H1 (cell line): ENCODE measurements around the gene RAN. TPM values are rescaled to one million over a fixed set of nuclear protein-coding genes. Genes with fewer than 3 reads are reported as not detected.

ENCODE experiments used
- CTCF ChIA-PET: fragments of 300-600 bp; sonication (Branson Sonifier 250); formaldehyde crosslinking; loops from one replicate; lab custom pipeline; 2021; ENCODE audit not compliant: partially characterized antibody; lab: Charles Lee
- POLR2A ChIA-PET: fragments of 300-600 bp; sonication (Branson Sonifier 250); formaldehyde crosslinking; loops from one replicate; lab custom pipeline; 2021; ENCODE audit warnings: inconsistent platforms; ENCODE audit not compliant: partially characterized antibody; lab: Charles Lee
- DNase-seq, 2 experiments: peaks; one replicate each; pipeline versions ENCODE4 v3.0.0 to v3.0.0-alpha.2; 2010 to 2022; ENCODE audit warnings: low spot score in 2 of 2, low read depth in 1 of 2, mixed read lengths in 1 of 2
- FAIRE-seq: peaks from 2 replicates; lab custom pipeline; 2011; peaks lifted over from hg19 to GRCh38; lab: Jason Lieb, UNC
- H2AFZ ChIP-seq: 2 replicates; pipeline ENCODE4 v1.8.1; 2012; ENCODE audit warnings: low read length, inconsistent platforms
- H2AK5ac ChIP-seq: 2 replicates; pipeline ENCODE4 v1.6.1; 2013; ENCODE audit warnings: low read depth, low read length
- H2BK120ac ChIP-seq: replicated peaks from 2 replicates; pipeline ENCODE3; 2013; ENCODE audit warnings: low read depth, low read length, inconsistent platforms
- H2BK12ac ChIP-seq: 2 replicates; pipeline ENCODE4 v1.6.1; 2013; ENCODE audit warnings: low read depth, low read length
- H2BK15ac ChIP-seq: 2 replicates; pipeline ENCODE4 v1.6.1; 2013; ENCODE audit warnings: low read length
- H2BK20ac ChIP-seq: 2 replicates; pipeline ENCODE4 v1.6.1; 2013; ENCODE audit warnings: low read length
- H2BK5ac ChIP-seq: 2 replicates; pipeline ENCODE4 v1.6.1; 2013; ENCODE audit warnings: low read depth, low read length
- H3K14ac ChIP-seq: 2 replicates; pipeline ENCODE4 v1.6.1; 2013; ENCODE audit warnings: inconsistent platforms; ENCODE audit not compliant: insufficient read length
- H3K18ac ChIP-seq: 2 replicates; pipeline ENCODE4 v1.6.1; 2013; ENCODE audit warnings: low read length; ENCODE audit errors: extremely low read depth
- H3K23ac ChIP-seq: 2 replicates; pipeline ENCODE4 v1.6.1; 2013; ENCODE audit warnings: inconsistent platforms; ENCODE audit not compliant: insufficient read length
- H3K23me2 ChIP-seq: 2 replicates; pipeline ENCODE4 v1.6.1; 2013; ENCODE audit warnings: low read depth, low read length
- H3K27ac ChIP-seq: 2 replicates; pipeline ENCODE4 v1.6.1; 2011; ENCODE audit warnings: low read depth, low read length, inconsistent platforms
- H3K27me3 ChIP-seq, 4 experiments: replicated peaks in 1 of 4; 1 replicate in 1 of 4; 2 replicates in 3 of 4; pipeline versions ENCODE4 v1.6.1 to v1.8.1; 2011 to 2013; ENCODE audit warnings: low read length in 3 of 4, mild to moderate bottlenecking in 3 of 4, inconsistent platforms in 2 of 4, mixed read lengths in 2 of 4, moderate library complexity in 1 of 4; ENCODE audit not compliant: control insufficient read depth in 3 of 4, insufficient read depth in 3 of 4; ENCODE audit errors: extremely low read depth in 1 of 4
- H3K36me3 ChIP-seq, 4 experiments: 2 replicates each; pipeline versions ENCODE4 v1.6.1 to v1.8.1; 2011 to 2013; ENCODE audit warnings: mild to moderate bottlenecking in 4 of 4, low read length in 3 of 4, moderate library complexity in 2 of 4, control low read depth in 1 of 4, inconsistent platforms in 1 of 4; ENCODE audit not compliant: insufficient read depth in 4 of 4, control insufficient read depth in 2 of 4
- H3K4ac ChIP-seq: replicated peaks from 2 replicates; pipeline ENCODE3; 2013; ENCODE audit warnings: low read length, low read depth, mixed read lengths, inconsistent platforms; ENCODE audit not compliant: insufficient read length
- H3K4me1 ChIP-seq, 4 experiments: replicated peaks in 1 of 4; 1 replicate in 1 of 4; 2 replicates in 3 of 4; pipeline versions ENCODE4 v1.6.1 to v1.8.1; 2011 to 2013; ENCODE audit warnings: low read length in 3 of 4, inconsistent platforms in 2 of 4, mixed read lengths in 1 of 4; ENCODE audit not compliant: insufficient read depth in 4 of 4, control insufficient read depth in 3 of 4
- H3K4me2 ChIP-seq, 2 experiments: 2 replicates each; pipeline versions ENCODE4 v1.6.1 to v1.8.1; 2011 to 2013; ENCODE audit warnings: low read depth in 2 of 2, low read length in 2 of 2, control low read depth in 1 of 2, inconsistent platforms in 1 of 2, mild to moderate bottlenecking in 1 of 2; ENCODE audit not compliant: insufficient read depth in 1 of 2
- H3K4me3 ChIP-seq, 4 experiments: fragments of 200-600, 300-600 bp in 1 of 4; sonication (generic), shearing (Covaris generic), sonication (Bioruptor Twin) in 1 of 4; 2 replicates each; pipeline versions ENCODE4 v1.5.1 to v1.8.1; 2011 to 2016; ENCODE audit warnings: low read length in 4 of 4, low read depth in 3 of 4, control low read depth in 2 of 4, inconsistent platforms in 2 of 4, mild to moderate bottlenecking in 2 of 4, mixed read lengths in 1 of 4, moderate library complexity in 1 of 4; ENCODE audit not compliant: insufficient read depth in 2 of 4; ENCODE audit errors: extremely low read depth in 1 of 4
- H3K56ac ChIP-seq: replicated peaks from 2 replicates; pipeline ENCODE3; 2013; ENCODE audit warnings: low read depth, mild to moderate bottlenecking, mixed read lengths, low read length, inconsistent platforms; ENCODE audit not compliant: insufficient read length
- H3K79me1 ChIP-seq: 2 replicates; pipeline ENCODE4 v1.6.1; 2013; ENCODE audit warnings: low read depth, low read length, control low read depth
- H3K79me2 ChIP-seq, 2 experiments: 2 replicates each; pipeline versions ENCODE4 v1.6.1 to v1.8.1; 2012 to 2013; ENCODE audit warnings: low read length in 2 of 2, mild to moderate bottlenecking in 2 of 2, inconsistent platforms in 1 of 2; ENCODE audit not compliant: insufficient read depth in 2 of 2, control insufficient read depth in 1 of 2
- H3K9ac ChIP-seq, 4 experiments: replicated peaks in 1 of 4; 1 replicate in 1 of 4; 2 replicates in 3 of 4; pipeline versions ENCODE4 v1.6.1 to v1.8.1; 2011 to 2013; ENCODE audit warnings: low read depth in 3 of 4, low read length in 3 of 4, control low read depth in 2 of 4, mild to moderate bottlenecking in 2 of 4, moderate library complexity in 2 of 4, inconsistent platforms in 1 of 4; ENCODE audit errors: extremely low read depth in 1 of 4
- H3K9me3 ChIP-seq, 2 experiments: 2 replicates each; pipeline versions ENCODE4 v1.6.1 to v1.8.1; 2012 to 2013; ENCODE audit warnings: mild to moderate bottlenecking in 2 of 2, moderate library complexity in 2 of 2, control low read depth in 1 of 2, inconsistent platforms in 1 of 2, low read depth in 1 of 2, low read length in 1 of 2, mixed read lengths in 1 of 2; ENCODE audit not compliant: insufficient read depth in 2 of 2
- H4K20me1 ChIP-seq, 2 experiments: replicated peaks in 1 of 2; 2 replicates each; pipeline versions ENCODE3 to v1.8.1; 2011 to 2013; ENCODE audit warnings: inconsistent platforms in 2 of 2, low read length in 2 of 2, mild to moderate bottlenecking in 1 of 2; ENCODE audit not compliant: insufficient read depth in 2 of 2, control insufficient read depth in 1 of 2
- H4K5ac ChIP-seq: 2 replicates; pipeline ENCODE4 v1.6.1; 2013; ENCODE audit warnings: low read length, low read depth, mixed read lengths, inconsistent platforms; ENCODE audit not compliant: insufficient read length
- H4K8ac ChIP-seq: 2 replicates; pipeline ENCODE4 v1.8.0; 2013; ENCODE audit warnings: mild to moderate bottlenecking, moderate library complexity, low read length, inconsistent platforms; ENCODE audit not compliant: insufficient read depth; ENCODE audit errors: extremely low read depth
- H4K91ac ChIP-seq: replicated peaks from 2 replicates; pipeline ENCODE3; 2013; ENCODE audit warnings: low read length, mixed read lengths, inconsistent platforms; ENCODE audit not compliant: insufficient read length
- CREB1 ChIP-seq: IDR thresholded peaks from 2 replicates; pipeline ENCODE4 v1.6.1; 2012; ENCODE audit warnings: inconsistent platforms
- EGR1 ChIP-seq: IDR thresholded peaks from 2 replicates; pipeline ENCODE4 v1.6.1; 2011; ENCODE audit warnings: low read depth, low read length, borderline replicate concordance
- KDM4A ChIP-seq: IDR thresholded peaks from one replicate; pipeline ENCODE4 v1.7.1; 2012; ENCODE audit warnings: low read depth, mild to moderate bottlenecking, moderate library complexity, low read length, inconsistent platforms; ENCODE audit not compliant: severe bottlenecking
- WGBS, 2 experiments: shearing (Covaris generic) in 1 of 2; methylation state at CpG; one replicate each; pipeline versions ENCODE4 v1.1.6 to v1.1.7; 2013 to 2015; ENCODE audit warnings: low lambda C conversion rate in 2 of 2, mixed read lengths in 2 of 2, inconsistent platforms in 1 of 2, low coverage in 1 of 2, missing lambda C conversion rate in 1 of 2; ENCODE audit not compliant: insufficient replicate concordance in 2 of 2, insufficient coverage in 1 of 2, insufficient read length in 1 of 2; ENCODE audit errors: extremely low coverage in 1 of 2, missing lambda C conversion rate in 1 of 2; 5-methylcytosine and 5-hydroxymethylcytosine counted together
- polyA plus RNA-seq, 7 experiments: library from polyadenylated mRNA; depleted of rRNA in 3 of 7; stranded (reverse) in 5 of 7; unstranded in 2 of 7; fragments of >200 nt in 5 of 7; fragments of 200-250 nt in 2 of 7; gene quantifications; 1 replicate in 5 of 7; 2 replicates in 1 of 7; 4 replicates in 1 of 7; pipeline versions ENCODE4 v1.2.1 to v1.2.3, GENCODE V29; 2011 to 2013; ENCODE audit warnings: missing spikeins in 2 of 7, mixed read lengths in 2 of 7
- total RNA-seq: library from RNA; stranded (reverse); fragmentation: NEBNext Ultra II Directional; extraction: Animal tissue kit (Norgen Biotek cat#: 25700); gene quantifications from 2 replicates; pipeline ENCODE4 v1.2.1, GENCODE V29; 2021

The RAN gene
- total and polyA plus RNA-seq, 2 of the 8 experiments (the other 6 are each of a cell fraction or from before 2014, with no cell fraction given): 2,064 to 2,203 TPM

GRCh38 chr12:130920723-130921381 is 49.0 kb downstream of the RAN start:
- no peak overlapping the region for H3K4ac ChIP-seq
- CTCF ChIA-PET: interaction anchor here (0.7 to 0.8 kb wide), 2 partner anchors 183 to 211 kb away, joined by 3 read pairs; no protein-coding TSS in a partner anchor
- no peak overlapping the region for H2BK12ac ChIP-seq
- no peak overlapping the region for H4K8ac ChIP-seq
- peaks cover 0 to 2% (median 1%) of the 10 kb centered on the region in 4 experiments; a peak in 3 of 7 replicates for H3K4me1 ChIP-seq
- H3K9ac ChIP-seq: no peak overlapping the region
- 86% methylated on average over 8 of the region's 8 CpGs; no CpG with 5 or more reads in 1 of the 2 experiments for WGBS, 2 experiments
- H3K79me2 ChIP-seq: no peaks in the 10 kb centered on the region
- no peaks in the 10 kb centered on the region for H4K20me1 ChIP-seq
- no peaks in the 10 kb centered on the region for H3K36me3 ChIP-seq
- no peak overlapping the region for H3K14ac ChIP-seq
- no peak overlapping the region for H3K27ac ChIP-seq
- H2BK120ac ChIP-seq: no peak overlapping the region
- FAIRE-seq (no peak), DNase-seq (no peak)
- no peak overlapping the region for H2AK5ac ChIP-seq
- no peak overlapping the region for H2AFZ ChIP-seq
- H3K27me3 ChIP-seq: no peaks in the 10 kb centered on the region; a peak in 1 of 7 replicates
- no peak overlapping the region for H3K4me2 ChIP-seq
- H2BK20ac ChIP-seq: no peak overlapping the region
- POLR2A ChIA-PET: interaction anchor here (0.7 to 1.4 kb wide), 4 partner anchors 12 to 44 kb away, joined by 3 to 4 read pairs (median 4); no protein-coding TSS in a partner anchor
- H3K9me3 ChIP-seq: no peaks in the 10 kb centered on the region; a peak in 1 of 4 replicates
- no peak overlapping the region for H4K5ac ChIP-seq
- H3K79me1 ChIP-seq: no peaks in the 10 kb centered on the region
- H3K4me3 ChIP-seq: no peak overlapping the region
- no peak overlapping the region for H3K18ac ChIP-seq
- H3K23ac ChIP-seq: no peak overlapping the region
- H2BK5ac ChIP-seq: no peak overlapping the region
- no peak overlapping the region for H4K91ac ChIP-seq
- no peaks in the 10 kb centered on the region for H3K23me2 ChIP-seq
- no peak overlapping the region for H3K56ac ChIP-seq
- no peak overlapping the region for H2BK15ac ChIP-seq
- no peak for TF ChIP-seq EGR1
- TF ChIP-seq CREB1: no peak
- no peak for TF ChIP-seq KDM4A
